ENCODE data around the gene GMPS. TPM values are rescaled to one million over a fixed set of nuclear protein-coding genes. Genes with fewer than 3 reads are reported as not detected.
A peak's percentile ranks its signal among the peaks of the same experiment; 100 is the strongest.

GMPS gene
- total and polyA plus RNA-seq, 2 experiments from 2014 or later: 49.0 to 65.1 TPM

DNA sequence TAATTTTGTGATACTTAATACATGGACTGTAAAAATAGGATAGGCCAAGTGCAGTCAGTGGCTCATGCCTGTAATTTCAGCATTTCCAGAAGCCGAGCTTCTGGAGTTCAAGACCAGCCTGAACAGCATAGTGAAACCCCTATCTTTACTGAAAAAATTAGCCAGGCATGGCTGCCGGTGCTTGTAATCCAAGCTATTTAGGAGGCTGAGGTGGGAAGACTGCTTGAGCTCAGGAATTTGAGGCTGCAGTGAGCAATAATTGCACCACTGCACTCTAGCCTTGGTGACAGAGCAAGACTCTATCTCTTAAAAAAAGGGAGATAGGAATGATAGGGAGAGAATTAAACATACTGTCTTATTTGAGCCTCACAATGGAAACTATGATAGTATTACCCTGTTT is 51.0 kb downstream of the GMPS start:
- Histone ChIP-seq H2AFZ (no peak overlapping the region), H3K4me2 (ENCODE audit: unreplicated experiment) (no peak overlapping the region), H3K9ac (no peak overlapping the region), H3K9me3 (ENCODE audit: low read depth) (no peaks in the 10 kb centered on the region), H3K27me3 (replicated peaks; ENCODE audit: insufficient read depth) (no peaks in the 10 kb centered on the region), H3K9me2 (ENCODE audit: insufficient read depth) (no peaks in the 10 kb centered on the region), H3K4me1 (ENCODE audit: insufficient read depth) (no peaks in the 10 kb centered on the region), H3F3A (ENCODE audit: insufficient read depth) (no peaks in the 10 kb centered on the region; the same call in 1 of the 2 replicates), H3K4me3 (no peak overlapping the region), H3K36me3 (ENCODE audit: low read depth) (peaks cover 61% of the 10 kb centered on the region), H3K79me2 (ENCODE audit: insufficient read depth) (0 out of 2 replicates have a peak, but pooled peaks cover 6% of the 10 kb centered on the region), H3K27ac (no peak overlapping the region), H4K20me1 (ENCODE audit: insufficient read depth) (no peaks in the 10 kb centered on the region)
- 96 to 97% methylated on average over 2 of the region's 2 CpGs for WGBS, 2 experiments (ENCODE audit: low coverage in 1 of 2, low lambda C conversion rate in 2 of 2, missing lambda C conversion rate in 2 of 2)
- no peak for DNase-seq
- TF ChIP-seq EZH2phosphoT487 (IDR thresholded peaks at IDR 0.05; ENCODE audit: insufficient read depth, low read depth) (no peak), EZH2 (IDR thresholded peaks at IDR 0.05; ENCODE audit: insufficient read depth, poor library complexity, severe bottlenecking) (no peak)
- in situ Hi-C loops (cut with MboI): no loop called here

DNA sequence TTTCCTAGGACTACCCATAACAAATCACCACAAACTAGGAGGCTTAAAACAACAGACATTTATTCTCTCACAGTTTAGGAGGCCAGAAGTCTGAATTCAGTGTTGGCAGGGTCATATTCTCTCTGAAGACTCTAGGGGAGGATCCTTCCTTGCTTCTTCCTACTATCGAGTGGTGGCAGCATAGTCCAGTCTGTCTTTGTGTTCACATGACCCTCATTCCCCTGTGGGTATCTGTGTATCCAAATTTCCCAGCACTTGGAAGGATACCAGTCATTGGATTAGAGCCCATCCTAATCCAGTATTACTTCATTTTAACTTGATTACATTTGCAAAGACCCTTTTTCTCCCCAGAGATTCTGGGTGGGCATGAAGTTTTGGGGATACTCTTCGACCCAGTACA is 63.8 kb downstream of the GMPS start:
- no peaks in the 10 kb centered on the region for H3K4me1 ChIP-seq (ENCODE audit: insufficient read depth)
- H3K27me3 ChIP-seq (replicated peaks; ENCODE audit: insufficient read depth): no peaks in the 10 kb centered on the region
- peak; percentile 29 for DNase-seq
- WGBS, 2 experiments (ENCODE audit: low coverage in 1 of 2, low lambda C conversion rate in 2 of 2, missing lambda C conversion rate in 2 of 2): 51 to 52% methylated on average over 2 of the region's 2 CpGs
- H3K79me2 ChIP-seq (ENCODE audit: insufficient read depth): no peaks in the 10 kb centered on the region
- peaks cover 49% of the 10 kb centered on the region for H3K36me3 ChIP-seq (ENCODE audit: low read depth)
- no peak overlapping the region for H3K4me3 ChIP-seq
- H3K9ac ChIP-seq: no peak overlapping the region
- H4K20me1 ChIP-seq (ENCODE audit: insufficient read depth): no peaks in the 10 kb centered on the region
- H3K9me2 ChIP-seq (ENCODE audit: insufficient read depth): no peaks in the 10 kb centered on the region
- no peak overlapping the region for H3K27ac ChIP-seq
- in situ Hi-C loops (cut with MboI): no loop called here
- H3K9me3 ChIP-seq (ENCODE audit: low read depth): no peaks in the 10 kb centered on the region
- H3K4me2 ChIP-seq (ENCODE audit: unreplicated experiment): no peak overlapping the region
- no peaks in the 10 kb centered on the region for H3F3A ChIP-seq (ENCODE audit: insufficient read depth)
- TF ChIP-seq EZH2phosphoT487 (IDR thresholded peaks at IDR 0.05; ENCODE audit: insufficient read depth, low read depth): no peak
- TF ChIP-seq EZH2 (IDR thresholded peaks at IDR 0.05; ENCODE audit: insufficient read depth, poor library complexity, severe bottlenecking): no peak
- H2AFZ ChIP-seq: no peak overlapping the region

DNA sequence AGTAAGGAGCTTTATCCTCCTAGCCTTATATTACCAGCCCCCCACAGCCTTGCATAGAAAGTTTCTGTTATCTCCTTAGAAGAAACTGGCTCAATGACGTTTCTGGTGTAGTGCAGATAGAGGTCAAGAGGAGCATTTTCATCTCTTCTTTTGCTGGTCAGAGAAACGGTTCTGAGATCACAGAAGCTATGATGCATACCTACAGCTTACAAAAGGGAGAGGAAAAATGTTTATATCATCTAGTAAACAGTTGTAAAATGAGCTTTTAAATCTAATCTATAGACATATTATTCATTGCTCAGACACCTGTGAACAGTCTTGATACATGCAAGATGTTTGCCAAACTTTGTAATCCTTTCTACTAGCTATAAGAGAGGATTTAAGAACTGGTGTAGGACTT is 68.0 kb downstream of the GMPS start:
- Histone ChIP-seq H3K9me3 (ENCODE audit: low read depth) (no peaks in the 10 kb centered on the region), H3K36me3 (ENCODE audit: low read depth) (peaks cover 31% of the 10 kb centered on the region), H3K27me3 (replicated peaks; ENCODE audit: insufficient read depth) (no peaks in the 10 kb centered on the region), H3K9me2 (ENCODE audit: insufficient read depth) (no peaks in the 10 kb centered on the region), H3K4me3 (no peak overlapping the region), H3K79me2 (ENCODE audit: insufficient read depth) (no peaks in the 10 kb centered on the region), H4K20me1 (ENCODE audit: insufficient read depth) (no peaks in the 10 kb centered on the region), H3K27ac (no peak overlapping the region), H3K9ac (no peak overlapping the region), H2AFZ (no peak overlapping the region), H3K4me2 (ENCODE audit: unreplicated experiment) (no peak overlapping the region), H3K4me1 (ENCODE audit: insufficient read depth) (no peaks in the 10 kb centered on the region), H3F3A (ENCODE audit: insufficient read depth) (no peaks in the 10 kb centered on the region)
- in situ Hi-C loops (cut with MboI): no loop called here
- WGBS, 2 experiments (ENCODE audit: low coverage in 1 of 2, low lambda C conversion rate in 2 of 2, missing lambda C conversion rate in 2 of 2): 35 to 68% methylated on average over 2 of the region's 2 CpGs
- TF ChIP-seq EZH2 (IDR thresholded peaks at IDR 0.05; ENCODE audit: insufficient read depth, poor library complexity, severe bottlenecking) (no peak), EZH2phosphoT487 (IDR thresholded peaks at IDR 0.05; ENCODE audit: insufficient read depth, low read depth) (no peak)
- no peak for DNase-seq

DNA sequence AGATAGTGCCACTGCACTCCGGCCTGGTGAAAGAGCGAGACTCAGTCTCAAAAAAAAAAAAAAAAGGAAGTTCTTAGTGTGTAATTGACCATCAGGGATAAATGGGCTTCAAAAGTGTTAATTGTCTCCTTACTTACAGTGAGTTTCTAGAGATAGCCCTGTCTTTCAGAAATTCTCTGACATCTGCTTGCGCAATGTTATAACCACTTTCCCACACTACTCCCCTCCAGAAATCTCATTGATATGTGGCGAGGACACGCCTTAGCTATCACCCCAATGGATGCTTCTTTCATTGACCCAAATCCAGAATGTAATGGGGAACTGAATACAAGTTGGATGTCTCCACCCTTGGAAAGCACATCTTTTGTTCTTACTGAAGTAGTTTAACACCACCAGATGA is 70.9 kb downstream of the GMPS start:
- no peak overlapping the region for H3K4me3 ChIP-seq

DNA sequence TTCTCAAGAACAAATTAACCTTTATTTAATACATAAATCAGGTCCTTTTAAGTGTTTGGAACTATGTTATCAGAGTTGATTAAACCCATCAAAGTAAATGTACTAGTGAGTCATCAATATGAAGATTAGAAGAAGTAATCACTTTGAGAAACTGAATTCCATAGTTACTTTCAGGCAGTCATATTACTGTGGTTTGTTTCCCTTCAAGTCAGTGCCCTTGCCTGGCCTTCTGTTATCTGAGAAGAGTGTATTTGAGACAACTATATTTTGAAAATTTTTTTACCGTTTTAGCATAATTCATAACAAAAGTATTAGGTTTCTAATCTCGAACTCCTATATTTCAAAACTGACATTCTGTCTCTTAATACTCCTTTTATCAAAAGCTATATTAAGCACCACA is 73.6 kb downstream of the GMPS start:
- in situ Hi-C loops (cut with MboI): no loop called here
- Histone ChIP-seq H3K36me3 (ENCODE audit: low read depth) (peaks cover 8% of the 10 kb centered on the region; the same call in 1 of the 2 replicates), H3K9me3 (ENCODE audit: low read depth) (no peaks in the 10 kb centered on the region), H3K27ac (no peak overlapping the region), H2AFZ (no peak overlapping the region), H3K9me2 (ENCODE audit: insufficient read depth) (no peaks in the 10 kb centered on the region; the same call in 1 of the 2 replicates), H4K20me1 (ENCODE audit: insufficient read depth) (no peaks in the 10 kb centered on the region), H3K9ac (no peak overlapping the region), H3K4me2 (ENCODE audit: unreplicated experiment) (no peak overlapping the region), H3K4me3 (no peak overlapping the region), H3K27me3 (replicated peaks; ENCODE audit: insufficient read depth) (no peaks in the 10 kb centered on the region), H3F3A (ENCODE audit: insufficient read depth) (peaks cover 15% of the 10 kb centered on the region; the same call in 1 of the 2 replicates), H3K79me2 (ENCODE audit: insufficient read depth) (no peaks in the 10 kb centered on the region), H3K4me1 (ENCODE audit: insufficient read depth) (peaks cover 15% of the 10 kb centered on the region)
- 96 to 100% methylated on average over 2 of the region's 2 CpGs for WGBS, 2 experiments (ENCODE audit: low coverage in 1 of 2, low lambda C conversion rate in 2 of 2, missing lambda C conversion rate in 2 of 2)
- no peak for TF ChIP-seq EZH2phosphoT487 (IDR thresholded peaks at IDR 0.05; ENCODE audit: insufficient read depth, low read depth)
- no peak for TF ChIP-seq EZH2 (IDR thresholded peaks at IDR 0.05; ENCODE audit: insufficient read depth, poor library complexity, severe bottlenecking)
- no peak for DNase-seq

More for the DNA sequence above, 70.9 kb downstream of the GMPS start:
- WGBS, 2 experiments (ENCODE audit: low coverage in 1 of 2, low lambda C conversion rate in 2 of 2, missing lambda C conversion rate in 2 of 2): 97 to 99% methylated on average over 5 of the region's 5 CpGs
- Histone ChIP-seq H3K9me3 (ENCODE audit: low read depth) (no peaks in the 10 kb centered on the region), H3K79me2 (ENCODE audit: insufficient read depth) (no peaks in the 10 kb centered on the region), H4K20me1 (ENCODE audit: insufficient read depth) (no peaks in the 10 kb centered on the region), H3K4me1 (ENCODE audit: insufficient read depth) (peaks cover 10% of the 10 kb centered on the region), H3K27me3 (replicated peaks; ENCODE audit: insufficient read depth) (no peaks in the 10 kb centered on the region), H3K27ac (no peak overlapping the region), H3F3A (ENCODE audit: insufficient read depth) (peaks cover 15% of the 10 kb centered on the region; the same call in 1 of the 2 replicates), H3K9me2 (ENCODE audit: insufficient read depth) (no peaks in the 10 kb centered on the region; the same call in 1 of the 2 replicates), H3K9ac (no peak overlapping the region), H3K4me2 (ENCODE audit: unreplicated experiment) (no peak overlapping the region), H3K36me3 (ENCODE audit: low read depth) (peaks cover 24% of the 10 kb centered on the region), H2AFZ (no peak overlapping the region)
- no peak for DNase-seq
- TF ChIP-seq EZH2phosphoT487 (IDR thresholded peaks at IDR 0.05; ENCODE audit: insufficient read depth, low read depth) (no peak), EZH2 (IDR thresholded peaks at IDR 0.05; ENCODE audit: insufficient read depth, poor library complexity, severe bottlenecking) (no peak)
- in situ Hi-C loops (cut with MboI): no loop called here

Measured in GM23248 (cell line).